Fibroblast of skin of abdomen (primary cell): ENCODE measurements around the gene VPS35.
"Not testable (repeated sequence)": the region's sequence is repeated elsewhere in the genome, so short reads cannot be mapped to it uniquely, and the experiment has no call there.

Experiments used
- DNase-seq: peaks from one replicate; pipeline ENCODE4 v3.0.0-alpha.2; 2013

Gene VPS35

GRCh38 chr16:46651305-46651704 lies 37.7 kb downstream of the VPS35 start:
- no peak for DNase-seq

DNA sequence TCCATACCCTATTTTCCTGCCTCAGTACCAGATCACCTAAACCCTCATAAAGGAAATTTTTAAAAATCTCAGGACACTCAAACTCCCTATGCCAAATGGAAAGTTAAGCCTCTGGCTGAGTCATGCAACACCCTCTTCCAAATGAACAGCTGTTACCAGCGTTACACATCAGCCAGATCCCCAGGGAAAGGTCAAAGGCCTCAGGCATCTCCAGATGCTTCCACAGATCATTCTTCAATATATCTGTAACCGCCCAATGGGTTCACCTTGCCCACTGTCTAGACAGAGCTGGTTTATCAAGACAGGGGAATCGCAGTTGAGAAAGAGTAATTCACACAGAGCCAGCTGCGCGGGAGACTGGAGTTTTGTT lies 38.7 kb downstream of the VPS35 start:
- DNase-seq = peak; percentile 55

DNA sequence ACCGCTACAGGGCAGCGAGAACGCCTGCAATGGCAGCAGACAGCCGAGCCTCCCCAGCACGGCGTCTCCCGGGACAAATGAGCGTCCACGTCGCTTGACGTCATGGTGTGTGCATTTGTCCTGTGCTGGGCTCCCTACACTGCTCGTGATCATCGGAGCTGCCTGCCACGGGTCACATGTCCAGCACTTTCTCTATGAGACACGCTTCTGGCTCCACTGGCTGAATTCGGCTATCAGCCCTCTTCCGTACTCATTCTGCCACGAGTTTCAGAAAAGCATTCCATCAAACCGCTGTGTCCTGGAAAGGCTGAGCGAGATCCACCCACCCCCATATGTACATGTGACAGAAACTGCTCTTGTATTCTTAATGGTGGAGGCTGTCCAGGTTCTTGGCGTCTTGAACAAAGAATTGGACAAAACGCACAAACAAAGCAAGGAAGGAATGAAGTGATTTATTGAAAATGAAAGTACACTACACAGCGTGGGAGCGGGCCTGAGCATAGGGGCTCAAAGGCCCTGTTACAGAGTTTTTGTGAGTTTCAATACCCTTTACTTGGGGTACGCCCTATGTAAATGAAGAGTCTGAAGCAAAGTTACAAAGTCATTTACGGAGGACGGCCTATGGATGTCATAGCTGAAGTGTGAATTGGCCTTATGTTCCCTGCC lies 39.3 kb downstream of the VPS35 start:
- DNase-seq = no peak

GRCh38 chr16:46648656-46649055 lies 40.3 kb downstream of the VPS35 start:
- no peak for DNase-seq

- peak; percentile 46 for DNase-seq
Measured at GRCh38 chr16:46638947-46639925, 49.7 kb downstream of the VPS35 start.

- no peak for DNase-seq
Measured at GRCh38 chr16:46632778-46633733, 55.9 kb downstream of the VPS35 start.

DNA sequence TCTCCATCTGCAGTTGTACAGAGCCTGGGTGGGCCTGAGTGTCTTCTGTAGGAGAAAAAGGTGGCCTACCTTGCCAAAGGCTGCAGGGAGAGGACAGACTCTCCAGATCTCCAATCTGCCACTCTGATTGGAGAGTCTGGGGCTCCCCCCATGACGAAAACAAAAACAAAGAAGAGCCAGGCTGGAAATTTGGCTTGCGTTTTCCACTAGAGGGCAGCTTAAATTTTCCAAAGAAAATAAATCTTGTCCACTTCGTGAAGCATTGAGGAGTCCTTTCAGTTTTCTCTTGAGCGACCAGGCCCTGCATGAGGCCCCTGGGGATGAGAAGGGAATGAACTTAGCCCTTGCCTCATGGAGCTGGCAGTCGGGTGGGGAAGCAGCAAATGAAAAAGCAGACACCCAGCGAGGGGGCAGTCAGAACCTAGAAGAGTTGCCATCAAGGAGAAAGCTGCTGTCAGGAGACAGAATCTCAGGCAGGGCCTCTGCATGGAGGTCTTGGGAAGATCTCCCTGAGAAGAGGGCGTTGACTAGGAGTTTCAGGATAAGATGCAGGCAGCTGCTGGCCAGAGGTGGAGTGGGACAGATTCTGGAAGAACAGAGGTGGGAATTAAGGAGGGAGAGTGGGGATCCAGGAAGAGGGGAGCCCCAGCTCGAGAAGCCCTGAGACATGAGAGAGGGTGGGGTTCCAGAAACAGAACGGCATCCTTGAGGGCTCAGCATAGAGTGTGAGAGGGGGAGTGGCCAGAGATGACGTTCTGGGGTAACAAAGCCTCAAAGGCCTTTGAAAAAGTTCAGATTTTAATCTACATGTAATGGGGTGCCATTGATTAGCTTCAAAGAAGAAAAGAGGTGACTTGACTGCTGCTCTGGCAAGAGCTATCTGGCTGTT lies 59.4 kb downstream of the VPS35 start:
- peak; percentile 62 for DNase-seq

- no peak for DNase-seq
Measured at GRCh38 chr16:46627746-46628145, 61.2 kb downstream of the VPS35 start.

- DNase-seq = not testable (repeated sequence)
Measured at GRCh38 chr16:46626681-46627080, 62.3 kb downstream of the VPS35 start.

GRCh38 chr16:46624862-46625261 lies 64.1 kb downstream of the VPS35 start:
- DNase-seq = not testable (repeated sequence)

DNA sequence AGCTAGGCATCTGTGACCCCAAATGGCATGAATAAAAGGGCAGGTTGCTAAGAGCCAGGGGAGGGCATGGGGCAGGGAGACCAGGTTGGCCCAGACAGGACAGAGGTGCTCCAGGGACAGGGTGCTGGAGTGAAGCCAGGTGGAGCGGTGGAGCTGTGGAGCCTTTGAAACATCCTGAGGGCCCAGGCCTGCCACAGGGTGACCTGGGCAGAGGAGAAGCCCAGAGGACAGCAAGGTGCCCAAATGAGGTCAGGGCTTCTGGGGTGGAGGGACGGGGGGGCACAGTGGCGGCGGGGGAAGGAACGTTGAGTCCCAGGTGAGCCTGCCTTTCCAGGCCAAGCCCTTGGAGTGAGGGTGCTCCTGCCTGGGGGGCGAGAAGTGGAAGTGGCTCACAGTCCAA lies 65.3 kb downstream of the VPS35 start:
- not testable (repeated sequence) for DNase-seq

DNA sequence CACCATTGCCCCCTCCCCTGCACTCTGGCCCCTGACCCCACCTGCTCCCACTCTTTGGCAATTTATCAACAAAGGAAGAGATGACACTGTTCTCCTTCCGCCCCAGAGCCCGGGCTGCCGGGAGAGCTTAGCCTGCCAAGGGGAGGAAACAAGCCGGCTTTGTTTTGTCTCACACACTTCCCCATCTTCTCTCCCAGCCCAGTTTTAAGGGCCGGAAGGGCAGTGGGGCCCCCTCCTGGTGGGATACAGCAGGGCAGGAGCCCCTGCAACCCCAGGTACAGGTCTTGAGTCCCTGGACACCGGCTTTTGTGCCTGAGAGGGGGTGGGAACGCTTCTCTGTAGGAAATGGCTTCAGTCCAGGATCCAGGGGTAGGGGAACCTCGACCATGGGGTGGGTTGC lies 65.7 kb downstream of the VPS35 start:
- not testable (repeated sequence) for DNase-seq

DNA sequence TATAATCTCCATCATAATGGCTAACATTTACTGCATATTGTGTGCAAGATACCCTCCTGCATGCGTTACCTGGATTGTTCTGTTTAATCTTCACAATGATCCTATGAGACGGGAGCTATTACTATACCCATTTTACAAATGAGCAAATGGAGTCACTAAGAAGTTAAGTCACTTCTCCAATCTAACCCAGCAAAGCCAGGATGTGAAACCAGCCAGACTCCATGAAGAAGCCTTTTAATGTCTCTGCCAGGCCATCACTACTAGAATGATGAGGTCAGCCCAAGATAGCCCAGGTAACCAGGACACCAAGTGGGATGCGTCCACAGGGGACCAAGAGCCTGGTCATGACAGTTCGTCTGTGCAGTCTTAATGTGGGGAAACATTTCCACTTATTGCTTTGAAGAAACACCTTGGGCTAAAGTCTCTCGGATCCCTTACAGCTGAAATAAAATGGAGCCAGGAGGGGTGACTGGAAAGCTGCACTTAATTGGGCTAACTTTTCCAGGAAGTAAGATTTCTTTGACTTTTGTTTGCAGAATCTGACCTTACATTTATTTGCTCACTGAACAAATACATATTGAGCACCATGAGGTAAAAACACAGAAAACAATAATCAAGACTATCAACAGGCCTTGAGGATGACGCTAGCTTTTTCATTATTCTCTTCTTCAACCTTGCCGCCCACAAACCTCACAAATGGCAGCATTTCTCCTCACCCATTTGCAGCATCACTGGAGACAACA lies 66.9 kb downstream of the VPS35 start:
- no peak for DNase-seq

DNA sequence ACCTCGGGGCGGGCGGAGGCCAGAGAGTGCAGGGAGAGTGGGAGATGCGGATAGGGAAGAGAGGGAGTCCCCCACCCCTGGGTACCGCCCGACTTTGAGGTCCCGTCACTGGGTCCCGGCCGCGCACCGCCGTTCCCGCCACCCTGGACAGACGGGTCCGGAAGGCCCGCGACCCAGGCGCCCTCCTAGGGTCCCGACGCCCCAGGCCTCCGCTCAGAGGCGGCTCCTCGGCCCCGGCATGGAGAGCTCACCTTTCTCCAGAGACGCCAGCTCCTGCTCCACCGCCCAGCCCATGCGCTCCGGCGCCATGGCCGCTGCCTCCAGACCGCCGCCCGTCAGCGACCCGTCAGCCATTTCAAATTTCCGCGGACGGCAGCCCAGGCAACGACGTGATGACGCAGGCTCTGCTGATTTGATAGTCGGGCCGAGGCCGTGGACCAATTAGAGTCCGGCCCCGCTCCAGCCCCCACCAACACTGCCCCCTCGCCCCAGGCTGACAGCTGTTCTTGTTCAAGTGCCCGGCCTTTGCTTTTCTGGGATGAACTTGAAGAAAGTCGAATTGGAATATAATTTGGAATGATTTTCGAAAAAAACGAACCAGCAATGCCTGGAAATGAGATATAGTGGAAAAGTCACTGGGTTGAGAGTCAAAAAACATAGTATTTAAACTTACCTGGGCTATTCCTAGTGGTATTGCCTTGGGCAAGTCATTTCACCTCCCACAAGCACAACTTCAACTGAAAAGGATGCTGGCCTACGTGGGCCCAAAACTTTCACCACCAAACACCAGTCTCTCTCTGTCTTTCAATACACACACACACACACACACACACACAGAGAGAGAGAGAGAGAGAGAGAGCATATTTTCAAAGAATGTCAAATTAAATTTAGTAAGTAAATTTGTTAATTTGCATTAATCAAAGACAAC lies 67.7 kb downstream of the VPS35 start, which contains the start of gene SHCBP1:
Gene SHCBP1 (minus strand): TSS at position 374 of the 928 bp plus-strand sequence. CDS start 20 bp downstream, at position 354.
- peak; percentile 82 for DNase-seq

DNA sequence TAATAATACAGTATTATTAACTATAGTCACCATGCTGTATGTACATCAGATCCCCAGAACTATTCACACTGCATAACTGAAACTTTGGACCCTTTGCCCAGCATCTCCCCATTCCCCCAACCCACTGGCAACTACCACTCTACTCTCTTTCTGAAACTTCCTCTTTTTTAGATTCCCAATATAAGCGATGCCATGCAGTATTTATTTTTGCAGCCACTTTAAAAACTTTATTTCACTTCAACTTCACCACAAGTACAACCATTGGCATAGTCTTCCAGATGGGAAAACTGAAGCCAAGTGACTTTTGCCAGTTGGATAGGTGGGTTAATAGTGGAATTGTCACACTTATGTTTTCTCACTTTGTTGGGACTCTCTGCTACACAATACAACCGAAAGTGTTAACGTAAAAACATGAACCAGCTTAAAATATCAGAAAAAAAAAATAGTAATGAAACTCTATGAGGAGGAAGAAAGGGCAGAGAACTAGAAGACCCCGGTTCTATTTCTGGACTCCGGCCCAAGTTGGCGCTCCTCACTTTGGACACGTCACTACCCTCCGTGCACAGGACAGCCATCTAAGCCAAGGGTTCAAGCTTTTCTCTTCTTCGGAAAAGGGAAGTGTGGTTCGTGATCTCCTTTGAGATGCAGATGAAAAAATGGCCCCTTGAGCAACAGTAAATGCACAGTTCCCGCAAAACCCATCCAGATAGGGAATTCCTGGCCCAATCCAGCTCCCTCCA lies 68.5 kb downstream of the VPS35 start:
- no peak for DNase-seq

GRCh38 chr16:46618516-46618915 lies 70.5 kb downstream of the VPS35 start:
- no peak for DNase-seq

DNA sequence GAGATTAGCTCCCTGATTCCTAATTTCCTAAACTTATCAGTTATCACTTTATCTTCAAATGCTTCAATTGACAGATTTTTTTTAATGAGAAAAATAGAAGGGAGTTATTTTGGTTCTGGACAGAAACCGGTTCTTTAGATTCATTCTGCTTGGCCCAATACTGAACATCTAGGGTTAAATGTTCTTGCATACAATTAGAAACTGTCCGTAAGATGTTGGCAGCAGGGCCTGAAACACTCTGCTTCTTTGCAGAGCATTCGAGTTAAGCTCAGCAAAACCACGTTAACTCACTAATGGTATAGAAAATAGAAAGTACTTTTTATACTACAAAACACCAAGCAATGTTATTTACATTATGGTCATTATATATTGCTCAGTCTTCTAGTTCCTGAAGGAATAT lies 75.0 kb downstream of the VPS35 start:
- no peak for DNase-seq

- DNase-seq = no peak
Measured at GRCh38 chr16:46613352-46613751, 75.6 kb downstream of the VPS35 start.

GRCh38 chr16:46612121-46612520 lies 76.9 kb downstream of the VPS35 start:
- no peak for DNase-seq
